ENCODE data around the gene GSTT4.

GRCh38 chr22:23984430-23984829, 20.8 kb downstream of the GSTT4 start:
- peak; percentile 77 for TF ChIP-seq CTCF (IDR thresholded peaks at IDR 0.05; ENCODE audit: borderline replicate concordance, extremely low read depth, low read length, poor library complexity, severe bottlenecking)
- TF ChIP-seq EZH2 (IDR thresholded peaks at IDR 0.05; ENCODE audit: borderline replicate concordance, low read depth, low read length, severe bottlenecking): no peak
